ENCODE measurements around the gene SLC25A27. TPM values are rescaled to one million over a fixed set of nuclear protein-coding genes. Genes with fewer than 3 reads are reported as not detected.

Gene SLC25A27
- total RNA-seq, 1 donor from 2014 or later, result 30.7 TPM

DNA sequence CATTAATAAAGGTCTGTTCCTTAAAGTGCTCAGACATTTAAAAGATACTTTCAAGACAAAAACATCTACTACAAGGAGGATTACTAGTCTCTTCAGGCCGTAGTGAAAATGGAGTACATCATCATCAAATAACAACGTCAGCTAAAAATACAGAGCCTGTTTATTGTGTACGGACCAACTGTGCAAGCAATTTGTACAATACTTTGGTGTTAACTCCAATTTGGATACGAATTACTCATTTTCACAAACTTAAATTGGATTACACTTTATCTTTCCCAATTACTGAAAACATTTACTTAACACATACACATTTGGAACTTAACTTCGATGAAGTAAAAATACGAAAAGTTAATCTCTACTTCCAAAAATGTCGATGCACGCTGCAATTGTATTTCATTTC is 959 bp upstream of the SLC25A27 start:
- no peak for DNase-seq

DNA sequence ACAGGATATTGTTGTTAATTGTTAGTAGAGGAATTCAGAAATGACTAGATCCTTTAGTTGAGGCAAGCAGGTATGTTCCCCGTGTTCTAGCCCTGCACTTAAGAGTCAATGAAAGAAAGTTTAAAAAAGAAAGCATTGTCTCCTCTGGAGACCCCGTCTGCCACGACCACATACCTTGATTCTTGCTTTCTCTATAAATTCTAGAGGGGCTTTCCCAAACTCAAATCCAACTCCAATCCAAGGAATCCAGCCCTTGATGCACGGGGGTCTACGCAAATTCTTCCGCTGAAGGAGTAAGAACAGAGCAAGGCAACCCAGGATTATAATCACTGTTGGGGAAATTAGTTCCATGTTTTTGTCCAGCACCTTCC is 558 bp upstream of the SLC25A27 start:
- no peak for DNase-seq

DNA sequence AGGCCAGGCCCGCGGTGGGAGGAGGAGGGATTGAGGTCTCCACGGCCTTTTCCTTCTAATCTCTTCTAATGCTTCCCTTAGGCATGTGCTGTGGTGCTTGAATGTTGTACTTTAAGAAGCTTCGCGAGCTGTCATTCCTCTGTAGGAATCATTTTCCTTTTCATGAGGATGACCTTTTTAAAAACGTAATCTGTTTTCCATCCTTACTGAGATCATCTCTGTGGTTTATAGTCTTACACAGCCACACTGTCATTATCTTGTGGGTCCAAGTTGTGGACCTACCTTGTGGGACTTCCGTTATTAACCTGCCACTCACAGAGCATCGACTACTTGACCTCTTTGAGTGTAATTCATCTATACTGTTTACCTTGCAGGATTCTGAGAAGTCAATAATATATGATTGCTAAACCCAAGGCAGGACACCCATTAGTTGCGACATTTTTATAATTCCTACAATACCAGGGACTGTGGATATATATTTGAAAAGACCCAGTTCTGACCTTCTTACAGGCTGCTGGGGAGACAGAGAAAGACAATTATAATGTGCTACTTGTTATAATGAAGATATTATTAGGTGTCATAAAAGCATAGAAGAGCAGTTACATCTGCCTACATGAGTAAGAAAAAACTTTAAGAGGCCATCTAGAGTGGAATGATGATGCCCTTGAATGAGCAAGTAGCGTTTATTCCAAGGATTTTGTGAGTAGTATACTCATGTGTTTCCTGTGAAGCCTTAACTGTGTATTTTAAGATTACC is 842 bp downstream of the SLC25A27 start:
- no peak for DNase-seq

DNA sequence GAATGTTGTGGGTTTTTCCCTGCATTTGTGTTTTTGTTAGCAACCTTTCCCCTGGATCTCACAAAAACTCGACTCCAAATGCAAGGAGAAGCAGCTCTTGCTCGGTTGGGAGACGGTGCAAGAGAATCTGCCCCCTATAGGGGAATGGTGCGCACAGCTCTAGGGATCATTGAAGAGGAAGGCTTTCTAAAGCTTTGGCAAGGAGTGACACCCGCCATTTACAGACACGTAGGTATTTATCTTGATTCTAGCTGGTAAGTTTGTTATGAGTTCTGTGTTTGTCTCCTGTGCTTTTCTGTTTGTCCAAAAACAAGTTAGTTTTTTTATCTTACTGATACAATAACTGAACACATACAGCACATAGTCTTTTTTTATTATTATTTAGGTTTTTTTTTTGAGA is 3.0 kb downstream of the SLC25A27 start:
- DNase-seq, result no peak

DNA sequence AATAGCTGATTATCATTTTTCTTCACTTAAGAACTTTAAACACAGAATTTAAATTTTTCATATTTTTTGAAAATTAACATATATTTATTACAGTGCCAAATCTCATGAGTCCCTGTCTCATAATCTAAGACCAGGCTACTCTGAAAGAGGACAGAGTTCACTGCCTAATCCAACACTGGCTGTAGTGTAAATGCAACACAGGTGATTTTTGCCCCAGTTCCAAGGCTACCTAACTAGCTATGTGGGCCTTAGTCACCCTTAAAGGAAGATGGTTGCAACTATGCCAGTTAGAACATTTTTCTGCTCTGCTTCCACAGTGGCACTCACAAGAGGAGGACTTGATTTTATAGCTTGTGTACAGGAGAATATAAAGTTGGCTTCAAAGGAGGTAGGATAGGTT is 4.9 kb downstream of the SLC25A27 start:
- DNase-seq, result no peak

DNA sequence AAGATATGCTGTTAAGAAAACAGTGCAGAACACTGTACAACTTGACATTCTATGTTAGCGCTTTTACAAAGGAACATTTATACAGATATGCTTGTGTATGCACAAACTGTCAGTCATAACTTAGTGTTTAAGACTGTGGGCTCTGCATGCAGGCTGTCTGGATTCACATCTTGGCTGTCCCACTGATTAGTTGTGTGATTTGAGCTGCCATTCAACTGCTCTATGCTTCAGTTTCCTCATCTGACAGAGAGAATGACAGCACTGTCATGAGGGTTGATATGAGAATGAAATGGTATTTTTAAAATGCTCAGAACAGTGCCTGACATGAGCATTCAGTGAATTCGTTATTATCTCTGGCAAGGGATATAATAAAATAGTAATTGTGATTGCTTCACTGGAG is 8.7 kb downstream of the SLC25A27 start:
- no peak for DNase-seq

DNA sequence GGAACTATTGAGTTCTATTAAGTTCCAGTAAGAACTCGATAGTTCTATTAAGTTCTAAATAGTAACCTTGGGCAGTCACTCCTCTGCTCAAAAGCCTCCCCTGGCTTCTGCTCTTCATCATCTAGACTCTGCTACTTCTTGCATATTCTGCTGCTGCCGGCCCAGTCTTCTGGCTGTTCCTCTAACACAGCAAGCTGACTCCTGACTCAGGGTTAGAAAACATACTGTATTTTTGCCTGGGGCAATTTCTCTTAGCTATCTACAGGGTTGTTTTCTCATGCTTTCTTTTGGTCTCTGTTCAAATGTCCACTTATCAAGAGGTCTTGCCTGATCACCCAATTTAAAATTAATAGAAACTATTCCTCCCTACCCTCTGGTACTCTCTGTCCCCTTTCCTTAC is 14.6 kb downstream of the SLC25A27 start:
- DNase-seq, result no peak

DNA sequence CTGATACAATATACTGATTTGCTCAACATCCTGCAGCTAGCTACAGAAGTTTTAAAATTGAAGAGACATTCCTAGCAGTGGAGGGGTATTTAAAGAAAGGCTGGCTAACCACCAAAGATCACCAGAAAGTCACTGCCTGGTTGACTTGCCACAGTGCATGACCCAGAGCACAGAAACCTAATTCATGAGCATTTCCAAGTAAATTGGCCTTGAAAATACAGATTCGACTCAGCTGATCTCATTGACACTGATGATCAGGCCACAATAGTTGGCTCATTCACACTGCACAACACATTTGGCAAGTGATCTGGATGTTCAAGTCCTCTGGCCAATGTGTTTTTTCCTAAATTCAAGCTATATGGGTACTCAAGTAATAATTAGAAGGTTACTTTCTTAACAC is 21.6 kb downstream of the SLC25A27 start:
- DNase-seq, result no peak

DNA sequence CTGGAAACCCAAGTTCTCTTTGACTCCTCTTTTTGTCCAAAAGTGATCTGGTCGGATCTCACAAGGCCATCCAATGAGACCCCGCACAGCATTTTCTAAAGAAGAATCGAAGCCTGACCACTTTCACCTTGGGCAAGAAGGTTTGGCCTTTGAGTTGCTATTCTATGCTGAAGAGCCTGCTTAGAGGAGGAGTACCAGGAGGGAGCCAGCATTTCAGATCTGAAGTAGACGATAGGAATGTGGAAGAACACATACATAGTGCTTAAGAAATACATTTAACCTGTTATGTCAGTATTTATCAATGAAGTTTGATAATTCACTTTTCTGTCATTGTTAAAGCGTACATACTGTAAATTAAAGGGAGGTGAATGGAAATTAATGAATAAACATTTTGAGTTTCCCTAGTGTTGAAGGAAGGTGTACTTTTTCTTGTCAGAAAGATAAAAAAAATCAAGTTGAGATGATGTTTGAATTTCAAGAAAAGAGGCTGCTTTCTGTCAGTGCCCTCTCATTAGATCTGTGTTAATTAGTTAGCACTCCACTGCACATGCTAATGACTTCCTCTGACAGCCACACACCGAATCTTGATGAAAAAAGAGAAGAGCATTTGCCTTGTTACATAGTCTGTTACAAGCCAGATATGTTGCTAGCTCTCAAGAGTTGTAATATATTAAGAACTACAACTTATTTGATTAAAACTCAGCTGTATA is 24.0 kb downstream of the SLC25A27 start:
- DNase-seq, result no peak

- DNase-seq, result no peak
Measured at GRCh38 chr6:46677314-46677654, 24.5 kb downstream of the SLC25A27 start.

DNA sequence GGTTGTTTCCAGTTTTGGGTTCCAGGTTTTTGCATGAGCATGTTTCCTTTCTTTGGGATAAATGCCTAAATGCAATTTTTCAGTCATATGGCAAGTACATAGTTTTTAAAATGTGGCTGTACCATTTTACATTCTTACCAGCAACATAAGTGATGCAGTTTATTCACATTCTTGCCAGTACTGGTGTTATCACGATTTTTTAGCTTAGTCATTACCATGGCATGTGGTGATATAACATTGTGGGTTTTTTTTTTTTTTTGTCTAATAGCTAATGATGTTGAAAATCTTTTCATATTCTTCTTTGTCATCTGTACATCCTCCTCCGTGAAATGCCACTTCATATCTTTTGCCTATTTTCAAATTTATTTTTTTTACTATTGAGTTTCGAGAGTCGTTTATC is 32.0 kb downstream of the SLC25A27 start:
- no peak for DNase-seq

GRCh38 chr6:46687619-46688097 is 34.9 kb downstream of the SLC25A27 start, which contains the start of gene TDRD6:
Gene TDRD6, plus strand, starts transcription at chr6:46687885. Its CDS starts 244 bp downstream, at chr6:46688129.
- no peak for DNase-seq

DNA sequence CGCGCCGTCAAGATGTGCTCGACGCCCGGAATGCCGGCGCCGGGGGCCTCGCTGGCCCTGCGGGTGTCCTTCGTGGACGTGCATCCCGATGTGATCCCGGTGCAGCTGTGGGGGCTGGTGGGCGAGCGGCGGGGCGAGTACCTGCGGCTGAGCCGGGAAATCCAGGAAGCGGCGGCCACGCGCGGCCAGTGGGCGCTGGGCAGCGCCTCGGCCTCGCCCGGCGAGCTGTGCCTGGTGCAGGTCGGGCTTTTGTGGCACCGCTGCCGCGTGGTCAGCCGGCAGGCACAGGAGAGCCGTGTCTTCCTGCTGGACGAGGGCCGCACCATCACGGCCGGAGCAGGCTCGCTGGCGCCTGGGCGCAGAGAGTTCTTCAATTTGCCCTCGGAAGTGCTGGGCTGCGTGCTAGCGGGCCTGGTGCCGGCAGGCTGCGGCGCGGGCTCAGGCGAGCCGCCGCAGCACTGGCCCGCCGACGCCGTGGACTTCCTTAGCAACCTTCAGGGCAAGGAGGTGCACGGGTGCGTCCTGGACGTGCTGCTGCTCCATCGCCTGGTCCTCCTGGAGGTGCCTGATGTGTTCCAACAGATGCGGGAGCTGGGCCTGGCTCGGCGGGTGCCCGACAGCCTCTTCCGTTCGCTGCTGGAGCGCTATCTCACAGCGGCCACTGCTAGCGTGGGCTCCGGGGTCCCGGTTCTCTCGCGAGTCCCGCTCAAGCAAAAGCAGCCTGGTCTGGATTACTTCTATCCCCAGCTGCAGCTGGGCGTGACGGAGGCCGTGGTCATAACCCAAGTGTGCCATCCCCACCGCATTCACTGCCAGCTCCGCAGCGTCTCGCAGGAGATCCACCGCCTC is 35.6 kb downstream of the SLC25A27 start:
- DNase-seq, result no peak

- DNase-seq, result no peak
Measured at GRCh38 chr6:46688966-46689335, 36.2 kb downstream of the SLC25A27 start.

GRCh38 chr6:46689657-46690056 is 36.9 kb downstream of the SLC25A27 start:
- no peak for DNase-seq

DNA sequence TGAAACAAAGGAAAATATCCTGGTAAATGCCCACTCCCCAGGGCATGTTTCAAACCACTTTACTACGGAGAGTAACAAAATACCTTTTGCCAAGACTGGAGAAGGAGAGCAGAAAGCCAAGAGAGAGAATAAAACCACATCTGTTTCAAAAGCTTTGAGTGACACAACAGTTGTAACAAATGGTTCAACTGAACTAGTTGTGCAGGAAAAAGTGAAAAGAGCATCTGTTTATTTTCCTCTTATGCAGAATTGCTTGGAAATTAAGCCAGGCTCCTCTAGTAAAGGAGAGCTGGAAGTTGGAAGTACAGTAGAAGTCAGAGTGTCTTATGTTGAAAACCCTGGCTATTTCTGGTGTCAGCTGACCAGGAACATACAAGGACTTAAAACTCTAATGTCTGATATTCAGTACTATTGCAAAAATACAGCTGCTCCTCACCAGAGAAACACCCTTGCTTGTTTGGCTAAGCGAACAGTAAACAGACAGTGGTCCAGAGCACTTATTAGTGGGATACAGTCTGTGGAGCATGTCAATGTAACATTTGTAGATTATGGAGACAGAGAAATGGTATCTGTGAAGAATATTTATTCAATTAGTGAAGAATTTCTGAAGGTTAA is 37.5 kb downstream of the SLC25A27 start:
- DNase-seq, result no peak

DNA sequence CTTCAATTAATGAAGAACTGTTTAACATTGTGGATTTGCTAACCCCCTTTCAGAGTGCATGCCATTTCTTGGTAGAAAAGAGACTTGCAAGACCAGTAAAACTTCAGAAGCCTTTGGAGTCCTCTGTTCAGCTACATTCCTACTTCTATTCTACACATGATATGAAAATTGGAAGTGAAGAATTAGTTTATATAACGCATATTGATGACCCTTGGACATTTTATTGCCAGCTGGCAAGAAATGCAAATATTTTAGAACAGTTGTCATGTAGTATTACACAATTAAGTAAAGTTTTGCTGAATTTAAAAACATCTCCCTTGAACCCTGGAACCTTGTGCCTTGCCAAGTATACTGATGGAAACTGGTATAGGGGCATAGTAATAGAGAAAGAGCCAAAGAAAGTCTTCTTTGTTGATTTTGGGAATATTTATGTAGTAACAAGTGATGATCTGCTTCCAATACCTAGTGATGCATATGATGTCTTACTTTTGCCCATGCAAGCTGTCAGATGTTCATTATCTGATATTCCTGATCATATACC is 38.2 kb downstream of the SLC25A27 start:
- DNase-seq, result no peak

- no peak for DNase-seq
Measured at GRCh38 chr6:46699970-46700369, 47.2 kb downstream of the SLC25A27 start.

DNA sequence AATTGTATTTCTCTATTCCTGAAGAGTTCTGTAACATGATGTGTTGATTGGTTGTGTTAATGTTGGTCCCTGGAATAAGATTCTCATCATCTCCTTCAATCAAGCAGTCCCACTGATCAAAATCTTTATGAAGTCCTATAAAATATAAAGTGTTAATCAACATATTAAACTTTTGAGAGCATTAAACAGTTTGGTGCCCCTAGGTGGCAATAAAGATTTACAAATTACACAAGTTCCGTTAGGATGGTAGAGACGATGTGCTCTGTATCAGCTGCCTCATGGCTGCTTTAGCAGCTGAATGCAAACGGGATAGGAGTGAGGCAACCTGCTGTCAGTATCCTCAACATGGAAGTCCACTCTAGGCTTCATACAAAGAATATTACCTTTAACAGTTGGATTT is 51.8 kb downstream of the SLC25A27 start:
- no peak for DNase-seq

DNA sequence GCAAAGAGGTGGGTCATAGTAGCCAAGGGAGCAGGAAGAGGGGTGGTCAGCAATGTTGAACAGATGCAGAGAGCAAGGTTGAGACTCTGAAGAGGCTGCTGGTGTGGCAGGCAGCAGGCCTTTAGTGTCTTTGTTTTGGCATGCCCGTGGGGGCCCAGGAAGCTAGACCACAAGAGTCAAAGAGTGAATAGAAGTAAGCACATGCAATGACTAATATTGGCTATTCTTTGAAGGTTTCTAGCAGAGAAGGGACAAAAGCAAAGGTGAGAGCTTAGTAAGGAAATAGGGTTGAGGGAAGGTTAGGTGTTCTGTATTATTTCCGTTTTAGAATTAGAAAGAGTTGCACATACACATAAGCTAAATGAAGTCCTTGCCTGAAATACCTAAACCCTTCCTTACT is 53.7 kb downstream of the SLC25A27 start:
- no peak for DNase-seq

GRCh38 chr6:46711491-46711890 is 58.7 kb downstream of the SLC25A27 start:
- no peak for DNase-seq

DNA sequence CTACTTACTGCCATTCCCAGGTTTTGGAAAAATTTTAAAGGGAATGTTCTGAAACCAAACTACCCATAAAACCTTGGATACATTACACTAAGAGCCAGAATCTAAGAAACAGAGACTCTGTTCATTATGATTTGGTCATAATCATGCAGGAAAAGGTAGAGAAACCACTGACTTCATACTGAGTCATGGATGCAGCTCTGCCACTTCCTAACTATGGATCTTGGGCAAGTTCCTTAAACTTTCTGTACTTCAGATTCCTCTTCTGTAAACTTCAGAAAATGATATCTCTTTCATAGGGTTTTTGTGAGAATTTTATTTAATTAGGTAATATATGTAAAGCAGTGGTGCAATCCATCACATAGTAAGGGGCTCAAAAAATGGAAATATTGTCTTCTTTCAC is 62.4 kb downstream of the SLC25A27 start:
- no peak for DNase-seq

Measured in occipital lobe (tissue), 2 donors.